MG63 (cell line): ENCODE measurements around the gene FBXW2. TPM values are rescaled to one million over a fixed set of nuclear protein-coding genes. Genes with fewer than 3 reads are reported as not detected.
"Not testable (repeated sequence)": the region's sequence is repeated elsewhere in the genome, so short reads cannot be mapped to it uniquely, and the experiment has no call there.

Source experiments
- DNase-seq: peaks from one replicate; pipeline ENCODE4 v3.0.0-alpha.2; 2020
- H3K27me3 ChIP-seq: fragments of 250-450 bp; sonication (Bioruptor Pico); 2 replicates; pipeline ENCODE4 v1.5.1; 2020; ENCODE audit warnings: mild to moderate bottlenecking, moderate library complexity
- H3K36me3 ChIP-seq: fragments of 250-450 bp; sonication (Bioruptor Pico); 2 replicates; pipeline ENCODE4 v1.5.1; 2020; ENCODE audit warnings: mild to moderate bottlenecking, moderate library complexity
- H3K4me3 ChIP-seq: fragments of 250-450 bp; sonication (Bioruptor Pico); 2 replicates; pipeline ENCODE4 v1.5.1; 2020; ENCODE audit warnings: mild to moderate bottlenecking, moderate library complexity
- H3K9me3 ChIP-seq: fragments of 250-450 bp; sonication (Bioruptor Pico); 2 replicates; pipeline ENCODE4 v1.5.1; 2020; ENCODE audit warnings: mild to moderate bottlenecking, moderate library complexity
- total RNA-seq: library from RNA; depleted of rRNA; stranded (reverse); fragments of >200 nt; shearing (Covaris generic); gene quantifications from 2 replicates; pipeline ENCODE4 v1.2.3, GENCODE V29; 2014; ENCODE audit warnings: low replicate concordance; rRNA removed

Gene FBXW2, protein sequence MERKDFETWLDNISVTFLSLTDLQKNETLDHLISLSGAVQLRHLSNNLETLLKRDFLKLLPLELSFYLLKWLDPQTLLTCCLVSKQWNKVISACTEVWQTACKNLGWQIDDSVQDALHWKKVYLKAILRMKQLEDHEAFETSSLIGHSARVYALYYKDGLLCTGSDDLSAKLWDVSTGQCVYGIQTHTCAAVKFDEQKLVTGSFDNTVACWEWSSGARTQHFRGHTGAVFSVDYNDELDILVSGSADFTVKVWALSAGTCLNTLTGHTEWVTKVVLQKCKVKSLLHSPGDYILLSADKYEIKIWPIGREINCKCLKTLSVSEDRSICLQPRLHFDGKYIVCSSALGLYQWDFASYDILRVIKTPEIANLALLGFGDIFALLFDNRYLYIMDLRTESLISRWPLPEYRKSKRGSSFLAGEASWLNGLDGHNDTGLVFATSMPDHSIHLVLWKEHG
- total RNA-seq, result 17.2 and 27.3 TPM in 2 replicates

DNA sequence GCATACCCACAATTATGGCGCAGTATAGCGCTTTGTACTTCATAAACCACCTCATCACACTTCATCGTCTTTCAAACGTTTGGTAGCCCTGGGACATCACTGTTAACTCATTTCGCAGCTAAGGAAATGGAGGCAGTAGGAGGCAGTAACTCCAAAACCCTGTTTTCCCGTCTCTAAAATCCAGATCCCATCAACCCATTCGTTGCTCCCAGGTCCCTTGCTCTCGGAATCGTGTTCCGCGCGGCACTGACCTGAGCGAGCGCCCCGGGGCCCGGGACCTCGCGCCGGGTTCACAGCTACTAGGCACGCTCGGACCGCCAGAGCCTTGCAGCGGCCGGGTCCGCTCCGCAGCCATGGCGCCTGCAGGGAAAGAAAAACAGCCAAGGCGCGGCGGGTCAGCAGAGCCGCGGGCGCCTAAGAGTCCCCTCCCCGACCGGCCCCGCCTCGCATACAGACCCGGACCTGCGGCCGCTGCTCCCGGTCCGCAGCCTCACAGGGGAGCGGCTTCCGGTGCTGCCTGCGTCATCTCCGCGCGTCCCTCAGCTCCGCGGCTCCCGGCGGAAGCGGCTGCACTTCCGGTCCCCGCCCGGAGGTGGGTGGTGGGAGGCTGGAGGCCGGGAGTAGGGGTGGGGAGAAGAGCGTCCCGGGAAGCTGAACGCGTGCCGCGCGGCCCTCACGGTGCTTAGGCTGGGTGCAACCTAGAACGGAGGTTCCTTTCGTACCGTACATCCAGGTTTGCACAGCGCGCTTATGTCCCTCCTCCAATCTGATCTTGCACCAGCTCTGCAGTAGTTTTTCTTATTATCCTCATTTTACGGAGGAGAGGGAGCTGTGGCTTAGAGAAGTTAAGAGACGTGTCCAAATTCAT is at the start of gene FBXW2:
FBXW2 (minus strand) TSS at position 519 of the 868 bp plus-strand sequence. CDS start 5,158 bp downstream, outside the sequence.
- peaks cover 26% of the 10 kb centered on the region for H3K36me3 ChIP-seq
- peak; percentile 96 for DNase-seq
- peak within 1 kb of the TSS; percentile 98 for H3K4me3 ChIP-seq
- no peaks in the 10 kb centered on the region for H3K27me3 ChIP-seq
- no peaks in the 10 kb centered on the region for H3K9me3 ChIP-seq

- no peaks in the 10 kb centered on the region for H3K27me3 ChIP-seq
- peak overlapping the region; percentile 62 for H3K4me3 ChIP-seq
- no peaks in the 10 kb centered on the region for H3K9me3 ChIP-seq
- no peak for DNase-seq
- peaks cover 6% of the 10 kb centered on the region for H3K36me3 ChIP-seq
Measured at GRCh38 chr9:120841930-120842684, 48.9 kb upstream of the FBXW2 start.

GRCh38 chr9:120839146-120839545 is 45.9 kb upstream of the FBXW2 start:
- DNase-seq, result no peak
- H3K9me3 ChIP-seq, result no peaks in the 10 kb centered on the region
- H3K27me3 ChIP-seq, result no peaks in the 10 kb centered on the region
- no peak overlapping the region for H3K4me3 ChIP-seq
- H3K36me3 ChIP-seq, result peaks cover 6% of the 10 kb centered on the region

DNA sequence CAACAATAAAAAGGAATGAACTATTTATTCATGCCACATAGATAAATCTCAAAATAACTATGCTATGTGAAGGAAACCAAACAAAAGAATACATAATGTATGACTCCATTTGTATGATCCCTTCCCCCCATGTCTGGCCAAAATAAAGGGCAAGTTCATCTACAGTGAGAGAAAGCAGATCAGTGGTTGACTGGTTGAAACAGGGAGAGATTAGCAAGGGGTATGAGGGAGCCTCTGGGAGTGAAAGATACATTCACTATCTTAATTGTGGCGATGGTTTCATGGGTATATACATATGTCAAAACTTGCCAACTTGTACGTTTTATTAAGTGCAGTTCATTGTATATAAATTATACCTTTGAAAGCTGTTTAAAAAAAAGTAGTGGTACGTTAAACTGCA is 44.7 kb upstream of the FBXW2 start:
- Histone ChIP-seq H3K36me3 (peaks cover 6% of the 10 kb centered on the region), H3K9me3 (no peaks in the 10 kb centered on the region), H3K4me3 (no peak overlapping the region), H3K27me3 (no peaks in the 10 kb centered on the region; the same call in 1 of the 2 replicates)
- no peak for DNase-seq

DNA sequence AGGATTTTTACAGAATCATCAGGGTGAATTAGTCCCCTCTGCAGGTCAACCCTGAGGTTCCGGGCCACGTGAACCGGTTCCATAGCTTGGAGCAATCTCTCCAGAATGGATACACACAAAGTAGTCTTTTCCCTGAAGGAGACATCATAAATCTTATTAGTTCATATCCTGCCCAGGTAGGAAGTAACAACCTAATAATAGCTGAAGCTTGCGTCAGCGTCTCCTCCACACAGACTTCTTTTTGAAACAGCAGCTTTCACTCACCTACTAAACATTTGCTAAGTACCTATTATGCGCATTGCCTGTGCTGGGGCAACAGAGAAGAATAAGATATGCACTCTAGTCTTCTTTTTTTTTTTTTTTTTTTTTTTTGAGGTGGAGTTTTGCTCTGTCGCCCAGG is 40.1 kb upstream of the FBXW2 start:
- Histone ChIP-seq H3K4me3 (no peak overlapping the region), H3K9me3 (no peaks in the 10 kb centered on the region), H3K36me3 (peaks cover 26% of the 10 kb centered on the region), H3K27me3 (no peaks in the 10 kb centered on the region; the same call in 1 of the 2 replicates)
- DNase-seq, result no peak

- no peaks in the 10 kb centered on the region for H3K9me3 ChIP-seq
- peaks cover 26% of the 10 kb centered on the region for H3K36me3 ChIP-seq
- H3K4me3 ChIP-seq, result no peak overlapping the region
- H3K27me3 ChIP-seq, result no peaks in the 10 kb centered on the region; the same call in 1 of the 2 replicates
- no peak for DNase-seq
Measured at GRCh38 chr9:120832807-120833206, 39.6 kb upstream of the FBXW2 start.

GRCh38 chr9:120830865-120831264 is 37.6 kb upstream of the FBXW2 start:
- Histone ChIP-seq H3K4me3 (no peak overlapping the region), H3K27me3 (no peaks in the 10 kb centered on the region; the same call in 1 of the 2 replicates), H3K36me3 (peaks cover 43% of the 10 kb centered on the region), H3K9me3 (no peaks in the 10 kb centered on the region)
- DNase-seq, result no peak

- no peaks in the 10 kb centered on the region; the same call in 1 of the 2 replicates for H3K27me3 ChIP-seq
- peaks cover 43% of the 10 kb centered on the region for H3K36me3 ChIP-seq
- no peak overlapping the region for H3K4me3 ChIP-seq
- H3K9me3 ChIP-seq, result no peaks in the 10 kb centered on the region
- DNase-seq, result no peak
Measured at GRCh38 chr9:120830151-120830550, 36.9 kb upstream of the FBXW2 start.

DNA sequence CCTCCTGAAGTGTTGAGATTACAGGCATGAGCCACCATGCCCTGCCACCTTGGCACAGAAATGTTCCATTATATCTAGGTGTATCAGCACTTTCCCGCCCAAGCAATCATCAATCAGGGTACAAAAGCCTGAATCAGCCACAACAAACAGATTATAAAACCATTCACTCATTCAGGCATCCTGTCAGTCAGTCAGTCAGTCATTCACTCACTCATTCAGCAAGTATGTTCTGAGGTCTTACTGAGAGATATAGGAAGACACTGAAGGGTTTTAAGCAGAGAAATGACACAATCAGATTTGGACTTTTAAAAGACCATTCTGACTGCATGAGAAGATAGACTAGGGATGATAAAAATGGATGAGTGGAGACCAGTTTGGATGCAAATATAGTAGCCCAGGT is 36.4 kb upstream of the FBXW2 start:
- H3K9me3 ChIP-seq, result no peaks in the 10 kb centered on the region
- no peak overlapping the region for H3K4me3 ChIP-seq
- DNase-seq, result no peak
- no peaks in the 10 kb centered on the region; the same call in 1 of the 2 replicates for H3K27me3 ChIP-seq
- peaks cover 44% of the 10 kb centered on the region for H3K36me3 ChIP-seq

GRCh38 chr9:120820095-120820494 is 26.9 kb upstream of the FBXW2 start:
- H3K9me3 ChIP-seq, result no peaks in the 10 kb centered on the region
- no peak overlapping the region for H3K4me3 ChIP-seq
- H3K27me3 ChIP-seq, result no peaks in the 10 kb centered on the region
- H3K36me3 ChIP-seq, result peaks cover 11% of the 10 kb centered on the region
- DNase-seq, result no peak

- H3K27me3 ChIP-seq, result no peaks in the 10 kb centered on the region
- H3K9me3 ChIP-seq, result no peaks in the 10 kb centered on the region
- DNase-seq, result no peak
- H3K36me3 ChIP-seq, result peaks cover 5% of the 10 kb centered on the region
- no peak overlapping the region for H3K4me3 ChIP-seq
Measured at GRCh38 chr9:120818595-120818994, 25.4 kb upstream of the FBXW2 start.

DNA sequence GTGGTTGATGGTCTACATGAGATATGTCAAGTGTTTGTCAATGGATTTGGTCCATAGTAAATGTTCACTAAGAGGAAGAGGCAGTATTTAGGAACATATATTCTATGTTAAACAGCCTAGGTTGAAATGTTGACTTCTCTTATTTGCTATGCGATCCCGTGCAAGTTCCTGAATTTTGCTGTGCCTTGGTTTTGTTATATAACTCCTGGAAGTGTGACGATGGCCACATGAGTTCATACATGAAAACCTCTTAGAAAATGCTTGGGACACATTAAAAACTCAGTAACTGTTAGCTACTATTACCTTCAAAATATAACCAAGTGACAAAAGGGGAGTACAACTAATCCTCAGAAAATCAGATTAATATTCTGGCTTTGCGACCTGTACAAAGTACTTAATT is 21.9 kb upstream of the FBXW2 start:
- Histone ChIP-seq H3K36me3 (no peaks in the 10 kb centered on the region; the same call in none of the 2 replicates), H3K27me3 (no peaks in the 10 kb centered on the region), H3K4me3 (no peak overlapping the region), H3K9me3 (no peaks in the 10 kb centered on the region)
- no peak for DNase-seq

DNA sequence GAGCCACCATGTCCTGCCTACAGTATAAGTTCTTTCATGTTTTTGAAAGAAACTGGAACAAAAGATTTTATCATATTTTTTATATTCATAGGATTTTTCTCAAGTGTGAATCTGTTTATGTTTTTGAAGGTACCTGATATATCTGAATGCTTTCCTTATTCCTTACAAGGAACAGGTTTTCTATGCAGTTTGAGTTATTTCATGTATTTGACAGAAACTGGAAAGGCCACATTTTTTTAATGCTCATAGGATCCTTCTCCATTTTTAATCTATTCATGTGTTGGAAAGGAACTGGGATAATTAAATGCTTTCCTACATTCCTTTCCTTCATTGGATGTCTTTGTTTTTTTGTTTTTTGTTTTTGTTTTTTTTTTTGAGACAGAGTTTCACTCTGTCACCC is 15.7 kb upstream of the FBXW2 start:
- H3K9me3 ChIP-seq, result peaks cover 31% of the 10 kb centered on the region
- no peak overlapping the region for H3K4me3 ChIP-seq
- no peak for DNase-seq
- no peaks in the 10 kb centered on the region for H3K36me3 ChIP-seq
- no peaks in the 10 kb centered on the region for H3K27me3 ChIP-seq

GRCh38 chr9:120807607-120808379 is 14.6 kb upstream of the FBXW2 start:
- no peak for DNase-seq
- Histone ChIP-seq H3K4me3 (no peak overlapping the region), H3K27me3 (no peaks in the 10 kb centered on the region), H3K9me3 (peaks cover 31% of the 10 kb centered on the region), H3K36me3 (no peaks in the 10 kb centered on the region)

DNA sequence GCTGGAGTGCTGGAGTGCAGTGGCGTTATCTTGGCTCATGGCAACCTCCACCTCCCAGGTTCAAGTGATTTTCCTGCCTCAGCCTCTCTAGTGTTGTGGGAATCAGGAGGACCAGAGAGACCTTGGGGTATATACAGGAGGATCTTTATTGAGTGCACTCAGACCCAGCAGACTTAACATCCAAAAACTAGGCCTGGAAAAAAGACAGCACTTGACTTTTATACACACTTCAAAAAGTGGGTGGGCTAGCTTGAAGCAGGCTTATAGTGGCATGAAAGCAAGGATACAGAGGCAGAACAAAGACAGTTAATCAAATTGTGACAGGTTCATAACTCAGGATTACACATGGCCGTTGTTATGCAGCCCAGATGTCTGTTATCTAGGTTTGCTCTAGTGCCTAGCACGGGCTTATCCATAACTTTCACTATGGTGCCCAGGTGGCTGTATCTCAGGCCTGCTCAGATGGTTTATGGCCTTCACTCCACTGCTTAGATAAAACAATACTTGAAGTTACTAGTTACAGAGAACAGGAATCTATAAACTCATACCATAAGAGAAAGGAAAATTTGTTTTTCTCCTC is 11.7 kb upstream of the FBXW2 start:
- not testable (repeated sequence) for H3K27me3 ChIP-seq, H3K4me3 ChIP-seq, DNase-seq, H3K36me3 ChIP-seq
- H3K9me3 ChIP-seq, result peaks cover 31% of the 10 kb centered on the region
